Measurements from ENCODE around the gene CCDC90B. TPM values are rescaled to one million over a fixed set of nuclear protein-coding genes. Genes with fewer than 3 reads are reported as not detected.

The CCDC90B gene
- total and polyA plus RNA-seq, 7 experiments from 2014 or later = 19.1 to 60.2 (median 38.1) TPM

- Histone ChIP-seq H3K4me3 (ENCODE audit: low read length) (no peak overlapping the region), H3K27me3 (ENCODE audit: control insufficient read depth in 2 of 2, insufficient read depth in 2 of 2, low read length in 2 of 2) (no peaks in the 10 kb centered on the region), H3K9me3 (ENCODE audit: control insufficient read depth in 2 of 3, low read length in 3 of 3) (no peaks in the 10 kb centered on the region), H3K27ac (ENCODE audit: low read depth, low read length) (no peak overlapping the region), H3K36me3 (ENCODE audit: control insufficient read depth in 2 of 3, insufficient read depth in 3 of 3, low read length in 3 of 3) (peaks cover 13 to 39% (median 20%) of the 10 kb centered on the region in 3 experiments), H3K4me1 (ENCODE audit: control insufficient read depth in 2 of 2, insufficient read depth in 2 of 2, low read length in 2 of 2) (no peaks in the 10 kb centered on the region)
- no peak for DNase-seq
- Mint-ChIP-seq H3K27me3 (no peaks in the 10 kb centered on the region), H3K9me3 (no peaks in the 10 kb centered on the region), H3K4me1 (peaks cover 3 to 31% (median 24%) of the 10 kb centered on the region in 7 donors), H3K36me3 (peaks cover 21 to 57% (median 36%) of the 10 kb centered on the region in 5 donors), H3K4me3 (no peak overlapping the region), H3K27ac (no peak overlapping the region)
- ChIA-PET POLR2A (no interaction called here), CTCF (interaction anchor here (0.6 kb wide), 2 partner anchors 233 to 339 kb away, joined by 3 to 5 read pairs; no protein-coding TSS in a partner anchor)
- intact Hi-C loops (cut with micrococcal nuclease) = no loop called here
- ATAC-seq = no peak
Measured at GRCh38 chr11:83265331-83265730, 20.8 kb downstream of the CCDC90B start.

DNA sequence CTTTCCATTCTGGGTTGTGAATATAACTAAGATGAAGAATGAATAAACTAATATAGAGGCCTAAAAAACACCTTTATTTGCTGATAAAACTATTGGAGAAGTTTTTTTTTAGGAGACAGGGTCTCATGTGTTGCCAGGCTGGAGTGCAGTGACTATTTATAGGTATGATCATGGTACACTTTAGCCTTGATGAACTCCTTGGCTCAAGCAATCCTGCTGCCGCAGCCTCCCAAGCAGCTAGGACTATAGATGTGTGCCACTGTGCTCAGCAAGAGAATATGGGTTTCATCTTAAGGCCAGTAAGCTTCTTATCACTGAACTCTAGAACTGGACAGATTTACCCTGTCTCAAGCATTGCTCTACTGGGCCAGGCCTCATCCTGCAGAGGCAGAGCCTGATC, 26.6 kb downstream of the CCDC90B start:
- Histone ChIP-seq H3K4me1 (ENCODE audit: control insufficient read depth in 2 of 2, insufficient read depth in 2 of 2, low read length in 2 of 2) (no peaks in the 10 kb centered on the region), H3K9me3 (ENCODE audit: control insufficient read depth in 2 of 3, low read length in 3 of 3) (no peaks in the 10 kb centered on the region), H3K27ac (ENCODE audit: low read depth, low read length) (no peak overlapping the region), H3K36me3 (ENCODE audit: control insufficient read depth in 2 of 3, insufficient read depth in 3 of 3, low read length in 3 of 3) (peaks cover 13 to 33% (median 20%) of the 10 kb centered on the region in 3 experiments), H3K27me3 (ENCODE audit: control insufficient read depth in 2 of 2, insufficient read depth in 2 of 2, low read length in 2 of 2) (no peaks in the 10 kb centered on the region), H3K4me3 (ENCODE audit: low read length) (no peak overlapping the region)
- DNase-seq (no peak), ATAC-seq (no peak)
- Mint-ChIP-seq H3K4me3 (no peak overlapping the region), H3K27me3 (no peaks in the 10 kb centered on the region), H3K27ac (peak overlapping the region in 1 of 9 donors; percentile 56), H3K4me1 (peaks cover 0 to 5% (median 0%) of the 10 kb centered on the region in 7 donors), H3K36me3 (peaks cover 0 to 26% (median 10%) of the 10 kb centered on the region in 5 donors), H3K9me3 (no peaks in the 10 kb centered on the region)
- ChIA-PET CTCF (no interaction called here), POLR2A (no interaction called here)
- intact Hi-C loops (cut with micrococcal nuclease) = no loop called here

DNA sequence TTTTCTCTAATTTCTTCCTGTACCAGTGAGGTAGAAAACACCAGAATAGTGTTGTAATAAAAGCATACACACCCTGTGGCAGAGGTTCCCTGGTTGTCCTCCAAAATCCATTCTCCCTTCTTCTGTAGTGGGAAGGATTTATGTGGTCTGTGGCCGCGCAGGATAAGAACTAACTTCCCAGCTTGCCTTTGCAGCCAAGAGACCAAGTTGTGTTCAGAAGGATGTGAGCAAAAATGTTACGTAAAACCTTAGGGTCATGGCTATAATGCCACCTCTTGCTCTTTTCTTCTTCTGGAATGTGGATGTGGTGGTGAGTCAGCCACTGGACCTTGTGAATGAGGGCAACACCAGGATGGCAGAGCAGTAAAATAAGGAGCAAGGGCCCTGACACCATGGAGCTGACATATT, 28.4 kb downstream of the CCDC90B start:
- Histone ChIP-seq H3K36me3 (ENCODE audit: control insufficient read depth in 2 of 3, insufficient read depth in 3 of 3, low read length in 3 of 3) (peaks cover 3 to 18% (median 9%) of the 10 kb centered on the region in 3 experiments), H3K27ac (ENCODE audit: low read depth, low read length) (no peak overlapping the region), H3K9me3 (ENCODE audit: control insufficient read depth in 2 of 3, low read length in 3 of 3) (no peaks in the 10 kb centered on the region), H3K27me3 (ENCODE audit: control insufficient read depth in 2 of 2, insufficient read depth in 2 of 2, low read length in 2 of 2) (no peaks in the 10 kb centered on the region), H3K4me1 (ENCODE audit: control insufficient read depth in 2 of 2, insufficient read depth in 2 of 2, low read length in 2 of 2) (no peaks in the 10 kb centered on the region), H3K4me3 (ENCODE audit: low read length) (no peak overlapping the region)
- DNase-seq = no peak
- Mint-ChIP-seq H3K27me3 (no peaks in the 10 kb centered on the region), H3K4me1 (peaks cover 0 to 5% (median 0%) of the 10 kb centered on the region in 7 donors), H3K27ac (peak overlapping the region in 2 of 9 donors; percentile 28 to 73), H3K9me3 (no peaks in the 10 kb centered on the region), H3K36me3 (peaks cover 0 to 14% (median 4%) of the 10 kb centered on the region in 5 donors), H3K4me3 (no peak overlapping the region)
- ChIA-PET POLR2A (no interaction called here), CTCF (interaction anchor here (1.0 kb wide), 1 partner anchor 8 kb away, joined by 7 read pairs; no protein-coding TSS in a partner anchor)
- ATAC-seq = no peak
- intact Hi-C loops (cut with micrococcal nuclease) = no loop called here

DNA sequence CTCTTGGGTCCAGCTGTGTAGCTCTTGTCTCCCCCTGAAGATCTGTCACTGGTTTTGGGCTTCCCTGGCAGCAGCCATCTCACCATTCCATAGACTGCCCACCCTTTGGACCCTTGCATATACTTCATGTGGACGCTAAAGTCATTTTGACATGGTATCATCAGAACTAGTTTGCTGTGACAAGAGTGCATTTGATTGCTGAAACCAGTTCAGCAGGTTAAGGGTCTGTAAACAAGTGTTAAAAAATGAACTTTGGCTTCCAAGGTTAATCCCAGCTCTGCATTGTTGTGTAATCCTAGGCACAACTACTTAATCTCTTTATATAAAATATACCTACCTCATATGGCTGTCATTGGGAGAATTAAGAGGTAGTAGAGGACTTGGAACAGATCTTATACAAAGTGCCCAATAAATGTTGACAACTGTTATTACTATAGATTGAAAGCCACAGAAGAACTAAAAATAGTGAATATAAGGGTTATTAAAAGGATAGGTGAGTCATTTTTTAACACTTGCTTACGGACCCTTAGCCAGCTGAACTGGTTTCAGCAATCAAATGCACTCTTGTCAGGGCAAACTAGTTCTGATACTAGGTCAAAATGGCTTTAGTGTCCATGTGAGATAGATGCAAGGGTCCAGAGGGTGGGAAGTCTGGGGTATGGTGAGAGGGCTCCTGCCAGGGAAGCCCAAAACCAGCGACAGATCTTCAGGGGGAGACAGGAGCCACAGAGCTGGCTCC, 29.4 kb downstream of the CCDC90B start:
- ATAC-seq = no peak
- Mint-ChIP-seq H3K27ac (peak overlapping the region in 3 of 9 donors; percentile 25 to 69 (median 61)), H3K4me1 (peaks cover 0 to 5% (median 0%) of the 10 kb centered on the region in 7 donors), H3K9me3 (no peaks in the 10 kb centered on the region), H3K4me3 (no peak overlapping the region), H3K36me3 (peaks cover 0 to 12% (median 4%) of the 10 kb centered on the region in 5 donors), H3K27me3 (no peaks in the 10 kb centered on the region)
- DNase-seq = no peak
- Histone ChIP-seq H3K4me3 (ENCODE audit: low read length) (no peak overlapping the region), H3K27ac (ENCODE audit: low read depth, low read length) (no peak overlapping the region), H3K27me3 (ENCODE audit: control insufficient read depth in 2 of 2, insufficient read depth in 2 of 2, low read length in 2 of 2) (no peaks in the 10 kb centered on the region), H3K4me1 (ENCODE audit: control insufficient read depth in 2 of 2, insufficient read depth in 2 of 2, low read length in 2 of 2) (no peaks in the 10 kb centered on the region), H3K36me3 (ENCODE audit: control insufficient read depth in 2 of 3, insufficient read depth in 3 of 3, low read length in 3 of 3) (peaks cover 2 to 17% (median 3%) of the 10 kb centered on the region in 3 experiments), H3K9me3 (ENCODE audit: control insufficient read depth in 2 of 3, low read length in 3 of 3) (no peaks in the 10 kb centered on the region)
- intact Hi-C loops (cut with micrococcal nuclease) = no loop called here
- POLR2A ChIA-PET = interaction anchor here (0.8 kb wide), 1 partner anchor 143 kb away, joined by 3 read pairs; no protein-coding TSS in a partner anchor
- CTCF ChIA-PET = interaction anchor here (1.0 kb wide), 1 partner anchor 389 kb away, joined by 4 read pairs; no protein-coding TSS in a partner anchor

- peaks cover 0 to 12% (median 0%) of the 10 kb centered on the region in 3 experiments for H3K36me3 ChIP-seq (ENCODE audit: control insufficient read depth in 2 of 3, insufficient read depth in 3 of 3, low read length in 3 of 3)
- DNase-seq (no peak), ATAC-seq (no peak)
- H3K27ac ChIP-seq (ENCODE audit: low read depth, low read length) = no peak overlapping the region
- POLR2A ChIA-PET = no interaction called here
- H3K27me3 ChIP-seq (ENCODE audit: control insufficient read depth in 2 of 2, insufficient read depth in 2 of 2, low read length in 2 of 2) = no peaks in the 10 kb centered on the region
- no peaks in the 10 kb centered on the region for H3K9me3 ChIP-seq (ENCODE audit: control insufficient read depth in 2 of 3, low read length in 3 of 3)
- no peaks in the 10 kb centered on the region for H3K4me1 ChIP-seq (ENCODE audit: control insufficient read depth in 2 of 2, insufficient read depth in 2 of 2, low read length in 2 of 2)
- CTCF ChIA-PET = no interaction called here
- Mint-ChIP-seq H3K4me1 (peaks cover 0 to 5% (median 0%) of the 10 kb centered on the region in 7 donors), H3K4me3 (no peak overlapping the region), H3K9me3 (no peaks in the 10 kb centered on the region), H3K36me3 (peaks cover 0 to 8% (median 0%) of the 10 kb centered on the region in 5 donors), H3K27ac (peak overlapping the region in 2 of 9 donors; percentile 1 to 19), H3K27me3 (no peaks in the 10 kb centered on the region)
- intact Hi-C loops (cut with micrococcal nuclease) = no loop called here
- H3K4me3 ChIP-seq (ENCODE audit: low read length) = no peak overlapping the region
Measured at GRCh38 chr11:83255366-83255765, 30.8 kb downstream of the CCDC90B start.

DNA sequence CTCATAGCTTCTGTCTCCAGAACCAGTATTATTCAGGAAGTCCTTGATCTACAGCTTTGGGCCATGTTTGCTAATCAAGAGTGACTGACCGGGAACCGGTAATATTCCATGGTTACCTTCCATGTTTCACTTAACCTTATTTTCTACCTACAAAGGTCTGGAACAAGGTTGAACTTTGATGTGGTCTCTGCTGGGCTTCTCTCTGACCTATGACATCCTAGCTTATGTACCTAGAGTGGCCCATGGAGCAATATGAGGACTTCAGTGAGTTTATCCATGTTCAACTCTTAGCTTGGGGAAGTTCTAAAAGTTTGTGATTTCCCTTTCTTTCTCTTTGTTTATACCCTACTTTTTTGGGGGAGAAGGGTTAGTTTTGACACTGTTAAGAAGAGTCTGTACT, 33.2 kb downstream of the CCDC90B start:
- H3K4me3 Mint-ChIP-seq = no peak overlapping the region
- CTCF ChIA-PET = interaction anchor here (0.7 to 1.3 kb wide), 3 partner anchors 351 to 536 kb away, joined by 3 to 4 read pairs (median 4); partner anchors contain the start of gene DDIAS
- Histone ChIP-seq H3K4me3 (ENCODE audit: low read length) (no peak overlapping the region), H3K27me3 (ENCODE audit: control insufficient read depth in 2 of 2, insufficient read depth in 2 of 2, low read length in 2 of 2) (no peaks in the 10 kb centered on the region), H3K27ac (ENCODE audit: low read depth, low read length) (no peak overlapping the region), H3K4me1 (ENCODE audit: control insufficient read depth in 2 of 2, insufficient read depth in 2 of 2, low read length in 2 of 2) (no peaks in the 10 kb centered on the region), H3K36me3 (ENCODE audit: control insufficient read depth in 2 of 3, insufficient read depth in 3 of 3, low read length in 3 of 3) (peaks cover 0 to 5% (median 0%) of the 10 kb centered on the region in 3 experiments), H3K9me3 (ENCODE audit: control insufficient read depth in 2 of 3, low read length in 3 of 3) (no peaks in the 10 kb centered on the region)
- POLR2A ChIA-PET = interaction anchor here (0.9 to 1.0 kb wide), 2 partner anchors 351 to 353 kb away, joined by 3 to 5 read pairs; partner anchors contain the start of genes DDIAS and PRCP
- no peaks in the 10 kb centered on the region for H3K9me3 Mint-ChIP-seq
- H3K27ac Mint-ChIP-seq = no peak overlapping the region
- H3K36me3 Mint-ChIP-seq = peaks cover 0 to 4% (median 0%) of the 10 kb centered on the region in 5 donors
- intact Hi-C loops (cut with micrococcal nuclease) = loop anchor here in 1 of 2 donors (5.0 kb wide), 3 partner anchors 36 to 181 kb away; partner anchors contain the start of gene RAB30
- H3K4me1 Mint-ChIP-seq = peaks cover 0 to 6% (median 0%) of the 10 kb centered on the region in 7 donors
- DNase-seq = no peak
- ATAC-seq = no peak
- no peaks in the 10 kb centered on the region for H3K27me3 Mint-ChIP-seq

Measured in naive thymus-derived CD4-positive, alpha-beta T cell (primary cell).